GM23338 (cell line): ENCODE measurements around the gene ATP10D. TPM values are rescaled to one million over a fixed set of nuclear protein-coding genes. Genes with fewer than 3 reads are reported as not detected.

ENCODE experiments used
- ATAC-seq: fragments of 200-7000 bp; cut with Tn5 transposase; 3 replicates; pipeline ENCODE4 v1.9.1; 2020
- DNase-seq: peaks from one replicate; pipeline ENCODE4 v3.0.0-alpha.2; 2015; ENCODE audit warnings: low spot score
- H2AFZ ChIP-seq: fragments of 200-600 bp; sonication (generic); 2 replicates; pipeline ENCODE4 v1.8.0; 2016; ENCODE audit warnings: antibody characterized with exemption, mild to moderate bottlenecking, moderate library complexity
- H3F3A ChIP-seq: fragments of 200-600 bp; sonication (generic); replicated peaks from 2 replicates; pipeline ENCODE4 v1.8.0; 2017; ENCODE audit warnings: antibody characterized with exemption, mixed run types, low read depth
- H3K27ac ChIP-seq: fragments of 200-600 bp; sonication (generic); 2 replicates; pipeline ENCODE4 v1.6.1; 2016; ENCODE audit warnings: low read depth
- H3K27me3 ChIP-seq: fragments of 200-600 bp; sonication (generic); 2 replicates; pipeline ENCODE4 v1.8.0; 2016; ENCODE audit warnings: mild to moderate bottlenecking, mixed run types, moderate library complexity; ENCODE audit not compliant: insufficient read depth
- H3K36me3 ChIP-seq: fragments of 200-600 bp; sonication (generic); 2 replicates; pipeline ENCODE4 v1.8.0; 2016; ENCODE audit warnings: mild to moderate bottlenecking; ENCODE audit not compliant: insufficient read depth
- H3K4me1 ChIP-seq: fragments of 200-600 bp; sonication (generic); 2 replicates; pipeline ENCODE4 v1.8.0; 2016; ENCODE audit warnings: mild to moderate bottlenecking, moderate library complexity; ENCODE audit not compliant: insufficient read depth
- H3K4me2 ChIP-seq: fragments of 200-600 bp; sonication (generic); 2 replicates; pipeline ENCODE4 v1.7.1; 2017; ENCODE audit warnings: mixed run types
- H3K4me3 ChIP-seq: fragments of 200-600 bp; sonication (generic); 2 replicates; pipeline ENCODE4 v1.6.1; 2016; ENCODE audit warnings: mixed run types
- H3K79me2 ChIP-seq: fragments of 200-600 bp; sonication (generic); replicated peaks from 2 replicates; pipeline ENCODE4 v1.8.0; 2017; ENCODE audit warnings: mild to moderate bottlenecking; ENCODE audit not compliant: insufficient read depth
- H3K9me2 ChIP-seq: fragments of 200-600 bp; sonication (generic); 2 replicates; pipeline ENCODE4 v1.8.0; 2017; ENCODE audit not compliant: insufficient read depth
- H4K20me1 ChIP-seq: fragments of 200-600 bp; sonication (generic); replicated peaks from 2 replicates; pipeline ENCODE4 v1.8.0; 2017; ENCODE audit warnings: mild to moderate bottlenecking; ENCODE audit not compliant: insufficient read depth
- H3K27ac Mint-ChIP-seq: 2 replicates; pipeline ENCODE4 v1.8.0; 2020; ENCODE audit warnings: inconsistent platforms, mild to moderate bottlenecking, moderate library complexity, mixed read lengths
- H3K27me3 Mint-ChIP-seq: 3 replicates; pipeline ENCODE4 v1.8.0; 2022; ENCODE audit warnings: low read depth, mild to moderate bottlenecking, moderate library complexity, mixed read lengths, inconsistent platforms; ENCODE audit not compliant: insufficient read depth, poor library complexity
- H3K36me3 Mint-ChIP-seq: 3 replicates; pipeline ENCODE4 v1.8.0; 2021; ENCODE audit warnings: low read depth, mild to moderate bottlenecking, inconsistent platforms, moderate library complexity, mixed read lengths
- H3K4me1 Mint-ChIP-seq: 3 replicates; pipeline ENCODE4 v1.8.0; 2020; ENCODE audit warnings: mild to moderate bottlenecking, inconsistent platforms, mixed read lengths
- H3K4me3 Mint-ChIP-seq: 3 replicates; pipeline ENCODE4 v1.8.0; 2021; ENCODE audit warnings: moderate library complexity, mild to moderate bottlenecking, inconsistent platforms, mixed read lengths
- H3K9me3 Mint-ChIP-seq: 3 replicates; pipeline ENCODE4 v1.8.0; 2020; ENCODE audit warnings: moderate library complexity, mild to moderate bottlenecking, inconsistent platforms, mixed read lengths
- CREB1 ChIP-seq: fragments of 250-450 bp; sonication (Bioruptor Pico); IDR thresholded peaks from 2 replicates; pipeline ENCODE4 v1.5.0; 2020; ENCODE audit warnings: low read depth, mild to moderate bottlenecking, moderate library complexity
- CTCF ChIP-seq, 2 experiments: fragments of 200-600 bp in 1 of 2; sonication (generic) in 1 of 2; conservative IDR thresholded peaks; 2 replicates each; pipeline versions ENCODE4 v1.5.1 to v1.6.1; 2016 to 2017; ENCODE audit warnings: antibody characterized with exemption in 2 of 2, low read depth in 2 of 2, mild to moderate bottlenecking in 2 of 2, moderate library complexity in 1 of 2
- EZH2 ChIP-seq: fragments of 200-600 bp; sonication (generic); IDR thresholded peaks from one replicate; pipeline ENCODE4 v1.8.0; 2017; ENCODE audit warnings: antibody characterized with exemption, mild to moderate bottlenecking, low read depth; ENCODE audit not compliant: unreplicated experiment
- JUNB ChIP-seq: IDR thresholded peaks from one replicate; pipeline ENCODE4 v1.6.1; 2016; ENCODE audit warnings: antibody characterized with exemption; ENCODE audit not compliant: unreplicated experiment
- NANOG ChIP-seq: IDR thresholded peaks from 2 replicates; pipeline ENCODE4 v1.6.1; 2016; ENCODE audit warnings: antibody characterized with exemption, borderline replicate concordance
- STAT1 ChIP-seq: IDR thresholded peaks from one replicate; pipeline ENCODE4 v1.6.1; 2016; ENCODE audit warnings: antibody characterized with exemption; ENCODE audit not compliant: unreplicated experiment
- ZNF114 ChIP-seq: fragments of 250-450 bp; sonication (Bioruptor Pico); IDR thresholded peaks from 2 replicates; pipeline ENCODE4 v1.5.0; 2020; ENCODE audit warnings: mild to moderate bottlenecking, moderate library complexity
- ZNF331 ChIP-seq: fragments of 250-450 bp; sonication (Bioruptor Pico); IDR thresholded peaks from 2 replicates; pipeline ENCODE4 v1.5.0; 2020; ENCODE audit warnings: low read depth, mild to moderate bottlenecking, moderate library complexity
- polyA plus RNA-seq: library from polyadenylated mRNA; unstranded; fragments of >200 nt; fragmentation: Nextera tagmentation; extraction: Ambion mirVana; gene quantifications from 2 replicates; pipeline ENCODE4 v1.2.1, GENCODE V29; 2016
- total RNA-seq: library from RNA; depleted of rRNA; stranded (reverse); fragments of >200 nt; shearing (Covaris generic); gene quantifications from 2 replicates; pipeline ENCODE4 v1.2.3, GENCODE V29; 2014
- TF ChIP-seq, protein P1 (sequence below): IDR thresholded peaks from one replicate; pipeline ENCODE4 v1.6.1; 2018; ENCODE audit warnings: antibody characterized with exemption; ENCODE audit not compliant: unreplicated experiment

Gene ATP10D
- total and polyA plus RNA-seq, 2 experiments from 2014 or later: 4.5 to 4.7 TPM

DNA sequence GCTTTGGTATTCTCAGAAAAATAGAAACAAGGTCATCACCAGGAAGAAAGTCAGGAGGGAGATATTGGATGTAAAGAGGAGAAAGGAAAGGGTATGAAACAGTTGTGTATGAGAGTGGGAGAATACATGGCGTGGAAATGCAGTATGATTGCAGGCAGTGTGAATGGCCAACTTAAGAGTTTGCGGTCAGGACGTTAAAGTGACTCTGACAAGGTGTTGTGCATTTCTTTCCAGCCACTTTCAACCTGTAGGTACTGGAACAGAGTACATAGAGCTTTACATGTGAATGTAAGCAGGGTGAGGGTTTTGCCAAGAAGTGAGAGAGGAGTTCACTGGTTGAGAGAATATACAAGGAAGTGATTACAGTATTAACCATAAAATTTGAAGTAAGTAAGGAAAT lies 15.7 kb downstream of the ATP10D start:
- no peak overlapping the region for H2AFZ ChIP-seq
- DNase-seq (no peak), ATAC-seq (no peak)
- H3K4me3 ChIP-seq: no peak overlapping the region
- no peak overlapping the region for H3K27ac ChIP-seq
- 0 out of 2 replicates have a peak, but pooled peaks cover 5% of the 10 kb centered on the region for H3K9me2 ChIP-seq
- H3K4me1 ChIP-seq: no peaks in the 10 kb centered on the region
- TF ChIP-seq ZNF114 (CRISPR knock-in tag) (no peak), CREB1 (CRISPR knock-in tag) (no peak), JUNB (no peak), EZH2 (no peak), CTCF (conservative IDR thresholded peaks at IDR 0.05; ENCODE audit: low read depth in 2 of 2) (no peak), STAT1 (no peak), NANOG (no peak)
- TF ChIP-seq, protein P1, sequence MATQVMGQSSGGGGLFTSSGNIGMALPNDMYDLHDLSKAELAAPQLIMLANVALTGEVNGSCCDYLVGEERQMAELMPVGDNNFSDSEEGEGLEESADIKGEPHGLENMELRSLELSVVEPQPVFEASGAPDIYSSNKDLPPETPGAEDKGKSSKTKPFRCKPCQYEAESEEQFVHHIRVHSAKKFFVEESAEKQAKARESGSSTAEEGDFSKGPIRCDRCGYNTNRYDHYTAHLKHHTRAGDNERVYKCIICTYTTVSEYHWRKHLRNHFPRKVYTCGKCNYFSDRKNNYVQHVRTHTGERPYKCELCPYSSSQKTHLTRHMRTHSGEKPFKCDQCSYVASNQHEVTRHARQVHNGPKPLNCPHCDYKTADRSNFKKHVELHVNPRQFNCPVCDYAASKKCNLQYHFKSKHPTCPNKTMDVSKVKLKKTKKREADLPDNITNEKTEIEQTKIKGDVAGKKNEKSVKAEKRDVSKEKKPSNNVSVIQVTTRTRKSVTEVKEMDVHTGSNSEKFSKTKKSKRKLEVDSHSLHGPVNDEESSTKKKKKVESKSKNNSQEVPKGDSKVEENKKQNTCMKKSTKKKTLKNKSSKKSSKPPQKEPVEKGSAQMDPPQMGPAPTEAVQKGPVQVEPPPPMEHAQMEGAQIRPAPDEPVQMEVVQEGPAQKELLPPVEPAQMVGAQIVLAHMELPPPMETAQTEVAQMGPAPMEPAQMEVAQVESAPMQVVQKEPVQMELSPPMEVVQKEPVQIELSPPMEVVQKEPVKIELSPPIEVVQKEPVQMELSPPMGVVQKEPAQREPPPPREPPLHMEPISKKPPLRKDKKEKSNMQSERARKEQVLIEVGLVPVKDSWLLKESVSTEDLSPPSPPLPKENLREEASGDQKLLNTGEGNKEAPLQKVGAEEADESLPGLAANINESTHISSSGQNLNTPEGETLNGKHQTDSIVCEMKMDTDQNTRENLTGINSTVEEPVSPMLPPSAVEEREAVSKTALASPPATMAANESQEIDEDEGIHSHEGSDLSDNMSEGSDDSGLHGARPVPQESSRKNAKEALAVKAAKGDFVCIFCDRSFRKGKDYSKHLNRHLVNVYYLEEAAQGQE: no peak
- H3K36me3 Mint-ChIP-seq: no peaks in the 10 kb centered on the region
- H3K4me3 Mint-ChIP-seq: no peak overlapping the region
- H3K4me1 Mint-ChIP-seq: no peaks in the 10 kb centered on the region
- H4K20me1 ChIP-seq: no peaks in the 10 kb centered on the region
- no peak overlapping the region for H3K27ac Mint-ChIP-seq
- H3K36me3 ChIP-seq: no peaks in the 10 kb centered on the region
- no peaks in the 10 kb centered on the region for H3K9me3 Mint-ChIP-seq
- H3K4me2 ChIP-seq: no peak overlapping the region
- no peaks in the 10 kb centered on the region for H3K27me3 ChIP-seq
- no peaks in the 10 kb centered on the region for H3K27me3 Mint-ChIP-seq
- H3K79me2 ChIP-seq: no peaks in the 10 kb centered on the region
- no peaks in the 10 kb centered on the region for H3F3A ChIP-seq

DNA sequence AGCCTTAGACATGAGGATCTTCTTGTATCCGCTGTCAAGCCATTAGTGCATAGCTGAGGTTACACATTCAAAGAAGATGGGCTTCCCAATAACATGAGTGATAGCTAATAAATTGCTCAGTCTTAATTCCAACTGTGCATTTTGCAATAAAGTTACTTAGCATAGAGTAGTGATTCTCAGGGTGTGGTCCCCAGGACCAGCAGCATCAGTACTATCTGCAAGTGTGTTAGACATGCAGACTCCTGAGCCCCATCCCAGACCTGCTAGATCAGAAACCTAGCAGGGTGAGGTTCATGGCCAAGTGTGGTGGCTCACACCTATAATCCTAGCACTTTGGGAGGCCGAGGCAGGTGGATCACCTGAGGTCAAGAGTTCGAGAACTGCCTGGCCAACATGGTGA lies 20.1 kb downstream of the ATP10D start:
- Mint-ChIP-seq H3K4me1 (peaks cover 10% of the 10 kb centered on the region; the same call in 2 of the 3 replicates), H3K4me3 (no peak overlapping the region), H3K27me3 (no peaks in the 10 kb centered on the region), H3K27ac (no peak overlapping the region), H3K36me3 (no peaks in the 10 kb centered on the region), H3K9me3 (no peaks in the 10 kb centered on the region)
- no peaks in the 10 kb centered on the region for H3F3A ChIP-seq
- H3K9me2 ChIP-seq: 0 out of 2 replicates have a peak, but pooled peaks cover 5% of the 10 kb centered on the region
- H2AFZ ChIP-seq: no peak overlapping the region
- H3K4me2 ChIP-seq: no peak overlapping the region
- no peaks in the 10 kb centered on the region for H3K36me3 ChIP-seq
- H3K4me1 ChIP-seq: peaks cover 7% of the 10 kb centered on the region
- H3K27me3 ChIP-seq: no peaks in the 10 kb centered on the region
- H3K4me3 ChIP-seq: no peak overlapping the region
- no peaks in the 10 kb centered on the region for H3K79me2 ChIP-seq
- ATAC-seq: no peak
- DNase-seq: no peak
- no peak overlapping the region for H3K27ac ChIP-seq
- H4K20me1 ChIP-seq: no peaks in the 10 kb centered on the region
- TF ChIP-seq ZNF331 (no peak), CREB1 (CRISPR knock-in tag) (no peak), JUNB (no peak)
- TF ChIP-seq, protein P1: no peak
